SK-MEL-5 (cell line): ENCODE data around the gene AMIGO3. TPM values are rescaled to one million over a fixed set of nuclear protein-coding genes. Genes with fewer than 3 reads are reported as not detected.
"Not testable (repeated sequence)": the region's sequence is repeated elsewhere in the genome, so short reads cannot be mapped to it uniquely, and the experiment has no call there.

Experiments
- DNase-seq: peaks from one replicate; pipeline ENCODE4 v3.0.0-alpha.2; 2016; ENCODE audit warnings: low read depth, low spot score
- in situ Hi-C: cut with HindIII; loops from 2 replicates; pipeline ENCODE4 v1.10.0; 2016; ENCODE audit warnings: low sequenced_read_pairs, high pct_unique_total_duplicates, low pct_unique_long_range_greater_than_20kb
- polyA plus RNA-seq, 2 experiments: library from polyadenylated mRNA; depleted of rRNA; stranded (reverse); fragments of >200 nt; gene quantifications; 2 replicates each; pipeline ENCODE4 v1.2.3, GENCODE V29; 2015
- total RNA-seq: library from RNA; depleted of rRNA; stranded (reverse); fragments of >200 nt; shearing (Covaris generic); gene quantifications from 2 replicates; pipeline ENCODE4 v1.2.3, GENCODE V29; 2014; rRNA removed

Gene AMIGO3
- 0.32 and 0.34 TPM in 2 replicates for total RNA-seq
- polyA plus RNA-seq (2015; cell fraction: cytosol; rRNA removed), result 1.1 and 2.0 TPM in 2 replicates
- 6.6 and 13.3 TPM in 2 replicates for polyA plus RNA-seq (2015; cell fraction: nucleus; rRNA removed)

DNA sequence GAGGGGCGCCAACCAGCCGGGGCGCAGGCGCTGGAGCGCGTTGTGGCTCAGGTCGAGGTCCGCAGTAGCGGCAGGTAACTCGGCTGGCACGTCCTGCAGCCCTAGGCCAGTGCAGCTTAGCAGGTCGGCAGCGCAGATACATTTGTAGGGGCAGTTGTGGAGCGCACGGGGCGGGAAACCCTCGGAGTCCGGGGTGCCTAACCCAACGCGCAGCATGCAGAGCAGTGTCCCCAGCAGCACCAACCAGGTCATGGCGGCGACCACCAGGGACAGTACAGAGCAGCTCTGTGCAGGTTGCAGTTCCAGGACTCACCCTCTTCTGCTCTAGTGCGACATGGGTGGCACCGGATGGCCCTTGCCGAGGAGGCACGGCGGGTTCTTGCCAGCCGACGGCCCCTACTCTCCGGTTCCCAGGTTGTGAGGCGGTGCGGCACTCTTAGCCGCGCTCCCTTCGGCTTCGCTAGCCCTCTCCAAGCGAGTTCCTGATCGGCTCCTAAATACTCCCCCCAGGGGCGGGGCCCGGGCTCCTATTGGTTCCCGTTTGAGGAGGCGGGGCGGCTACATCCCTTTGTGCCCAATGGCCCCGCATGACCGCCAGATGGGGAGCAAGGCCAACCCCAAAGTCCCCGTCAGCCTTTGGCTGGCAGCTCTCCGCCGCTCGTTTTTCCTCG, at the start of gene AMIGO3:
Gene AMIGO3 (minus strand): TSS at position 471 of the 671 bp plus-strand sequence. CDS start 219 bp downstream, at position 252.
- in situ Hi-C loops, result no loop called here
- peak; percentile 88 for DNase-seq

GRCh38 chr3:49763981-49764380, 44.5 kb upstream of the AMIGO3 start:
- in situ Hi-C loops, result no loop called here
- DNase-seq, result no peak

- DNase-seq, result no peak
- in situ Hi-C loops, result no loop called here
These were observed 42.2 kb upstream of the AMIGO3 start for GRCh38 chr3:49761661-49762060.

GRCh38 chr3:49759226-49759625, 39.7 kb upstream of the AMIGO3 start:
- in situ Hi-C loops, result no loop called here
- DNase-seq, result no peak

DNA sequence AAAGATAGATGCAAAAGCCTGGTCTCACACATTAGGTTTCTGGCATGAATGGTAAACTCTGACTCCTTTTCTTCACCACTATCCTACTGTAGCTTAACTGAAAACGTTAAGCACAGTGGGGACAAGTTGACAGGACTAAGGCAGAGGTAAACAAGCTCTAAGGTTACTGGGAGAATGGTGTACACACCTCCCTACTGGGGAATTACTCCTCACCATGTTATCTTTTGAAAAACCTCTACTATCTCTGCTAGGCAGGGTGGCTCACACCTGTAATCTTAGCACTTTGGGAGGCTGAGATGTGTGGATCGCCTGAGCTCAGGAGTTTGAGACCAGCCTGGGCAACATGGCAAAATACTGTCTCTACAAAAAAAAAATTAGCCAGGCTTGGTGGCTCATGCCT, 37.7 kb upstream of the AMIGO3 start:
- DNase-seq, result no peak
- in situ Hi-C loops, result no loop called here

- no peak for DNase-seq
These were observed 36.6 kb upstream of the AMIGO3 start for GRCh38 chr3:49756036-49756435.

GRCh38 chr3:49754536-49754935, 35.1 kb upstream of the AMIGO3 start:
- in situ Hi-C loops, result no loop called here
- DNase-seq, result no peak

More at GRCh38 chr3:49756036-49756435, 36.6 kb upstream of the AMIGO3 start:
- in situ Hi-C loops, result no loop called here

DNA sequence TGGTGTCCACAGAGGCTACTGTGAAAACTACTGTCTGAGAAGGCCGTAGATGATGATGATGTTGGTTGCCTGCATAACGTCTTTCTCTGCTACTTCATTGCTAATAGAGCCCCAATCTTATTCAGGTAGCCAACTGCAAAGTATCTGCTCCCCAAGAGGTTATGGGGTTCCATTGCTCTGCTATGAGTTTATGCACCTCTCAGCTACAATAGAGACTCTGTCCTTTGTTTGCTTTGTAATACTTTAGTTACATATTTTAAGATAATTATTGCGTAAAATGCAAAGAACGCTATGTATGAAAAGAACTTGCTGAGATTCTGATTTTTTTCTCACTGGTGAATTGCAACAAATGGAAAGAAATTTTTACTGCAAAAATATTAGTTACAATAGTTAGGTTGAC, 32.0 kb upstream of the AMIGO3 start:
- no peak for DNase-seq
- in situ Hi-C loops, result no loop called here

DNA sequence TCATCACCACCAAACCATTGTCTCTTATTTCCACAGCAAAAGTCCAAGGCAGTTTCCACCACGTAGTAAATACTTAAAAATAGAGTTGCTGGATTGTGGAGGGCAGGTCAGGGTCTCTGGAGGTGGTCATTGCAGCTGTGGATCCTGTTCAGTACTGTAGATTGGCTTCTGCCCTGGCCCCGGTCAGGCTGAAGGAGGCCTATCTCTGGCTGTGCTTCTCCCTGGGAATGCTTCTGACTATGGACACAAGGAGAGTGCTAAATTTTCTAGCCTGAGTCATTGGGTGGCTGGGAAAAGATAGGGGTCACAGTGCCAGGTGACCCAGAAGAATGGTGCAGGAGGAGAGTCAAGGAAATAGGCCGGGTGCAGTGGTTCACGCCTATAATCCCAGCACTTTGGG, 30.6 kb upstream of the AMIGO3 start:
- in situ Hi-C loops, result no loop called here
- no peak for DNase-seq

DNA sequence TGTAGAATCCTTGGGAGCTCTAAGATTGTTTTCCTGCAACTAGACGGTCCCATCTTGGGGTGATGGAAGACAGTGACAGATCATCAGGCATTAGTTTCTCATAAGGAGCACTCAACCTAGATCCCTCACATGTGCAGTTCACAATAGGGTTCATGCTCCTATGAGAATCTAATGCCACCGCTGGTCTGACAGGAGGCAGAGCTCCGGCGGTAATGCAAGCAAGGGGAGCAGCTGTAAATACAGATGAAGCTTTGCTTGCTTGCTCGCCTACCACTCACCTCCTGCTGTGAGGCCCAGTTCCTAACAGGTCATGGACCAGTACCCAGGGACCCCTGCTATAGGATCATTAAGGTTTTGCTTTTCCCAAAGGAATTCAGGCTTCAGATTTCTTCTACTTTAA, 29.4 kb upstream of the AMIGO3 start:
- DNase-seq, result not testable (repeated sequence)

DNA sequence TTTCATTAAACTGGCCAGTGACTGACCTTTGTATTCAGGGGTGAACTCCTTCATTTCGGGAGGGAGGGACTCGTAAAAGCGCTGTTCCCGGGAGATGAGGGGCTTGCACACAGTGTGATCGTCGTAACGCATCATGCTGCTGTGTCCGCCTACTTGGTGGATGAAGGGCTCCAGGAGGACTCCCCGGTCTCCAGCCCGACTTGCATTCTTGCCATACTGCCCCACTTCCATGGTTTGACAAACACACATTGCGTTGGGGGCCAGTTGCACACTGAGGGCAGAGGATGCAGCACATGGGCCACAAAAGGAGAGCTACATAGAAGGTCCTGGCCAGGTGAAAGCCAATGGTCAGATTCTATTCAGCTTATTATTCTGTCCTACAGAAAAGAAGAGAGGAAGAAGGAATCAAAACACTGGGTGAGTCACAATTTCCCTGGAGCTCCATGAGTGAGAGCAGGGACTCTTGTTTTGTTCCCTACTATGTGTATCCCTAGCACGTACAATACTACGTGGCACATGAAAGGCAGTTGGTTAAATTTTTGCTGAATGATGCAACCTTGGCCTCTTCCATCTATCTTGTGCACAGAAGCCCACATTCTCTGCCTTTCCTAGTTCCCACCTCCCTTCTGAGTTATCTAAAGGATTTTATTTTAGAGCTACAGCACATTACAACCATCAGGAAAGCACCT, 28.5 kb upstream of the AMIGO3 start:
- in situ Hi-C loops, result no loop called here
- no peak for DNase-seq

More for the DNA sequence above, 29.4 kb upstream of the AMIGO3 start:
- in situ Hi-C loops, result not testable (repeated sequence)

DNA sequence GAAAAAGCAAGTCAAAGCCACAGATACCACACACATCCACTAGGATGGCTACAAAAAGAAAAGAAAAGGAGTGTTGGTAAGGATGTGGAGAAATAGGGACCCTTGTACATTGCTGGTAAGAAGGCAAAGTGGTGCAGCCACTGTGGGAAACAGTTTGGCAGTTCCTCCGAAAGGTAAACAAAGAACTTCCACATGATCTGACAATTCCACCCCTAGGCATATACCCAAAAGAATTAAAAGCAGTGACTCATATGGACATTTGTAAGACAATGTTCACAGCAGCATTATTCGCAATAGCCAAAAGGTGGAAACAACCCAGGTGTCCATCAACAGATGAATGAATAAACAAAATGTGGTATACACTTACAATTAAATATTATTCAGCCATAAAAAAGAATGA, 26.5 kb upstream of the AMIGO3 start:
- in situ Hi-C loops, result no loop called here
- no peak for DNase-seq

DNA sequence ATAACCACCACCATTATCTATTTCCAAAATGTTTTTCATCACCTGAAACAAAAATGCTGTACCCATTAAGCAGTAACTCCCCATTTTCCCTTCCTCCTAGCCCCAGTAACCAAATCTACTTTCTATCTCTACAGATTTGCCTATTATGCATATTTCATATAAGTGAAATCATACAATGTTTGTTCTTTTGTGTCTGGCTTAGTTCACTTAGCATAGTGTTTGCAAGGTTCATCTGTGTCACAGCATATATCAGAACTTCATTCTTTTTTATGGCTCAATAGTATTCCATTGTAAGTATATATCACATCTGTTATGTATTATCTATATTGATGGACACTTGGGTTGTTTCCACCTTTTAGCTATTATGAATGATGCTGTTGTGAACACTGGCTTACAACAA, 20.9 kb upstream of the AMIGO3 start:
- in situ Hi-C loops, result no loop called here
- DNase-seq, result no peak

GRCh38 chr3:49738067-49738713, 18.7 kb upstream of the AMIGO3 start:
- DNase-seq, result no peak
- in situ Hi-C loops, result no loop called here

DNA sequence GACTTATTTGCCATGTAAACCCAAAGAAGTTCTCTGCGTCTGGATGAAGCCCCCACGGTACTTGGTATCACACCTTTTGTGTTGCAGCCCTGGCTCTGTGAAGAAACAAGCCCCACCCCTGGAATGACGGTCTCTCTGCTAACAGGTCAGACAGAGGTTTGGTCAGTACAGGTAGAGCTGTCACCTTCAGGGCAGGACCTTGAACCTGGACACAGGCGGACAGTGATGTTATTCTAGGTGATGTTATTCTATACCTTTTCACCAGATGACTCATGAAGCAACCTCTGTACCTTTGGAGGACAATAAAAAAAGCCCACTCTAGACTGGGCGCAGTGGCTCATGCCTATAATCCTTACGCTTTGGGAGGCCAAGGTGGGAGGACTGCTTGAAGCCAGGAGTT, 15.3 kb upstream of the AMIGO3 start:
- in situ Hi-C loops, result no loop called here
- no peak for DNase-seq

GRCh38 chr3:49733551-49733950, 14.1 kb upstream of the AMIGO3 start:
- in situ Hi-C loops, result no loop called here

DNA sequence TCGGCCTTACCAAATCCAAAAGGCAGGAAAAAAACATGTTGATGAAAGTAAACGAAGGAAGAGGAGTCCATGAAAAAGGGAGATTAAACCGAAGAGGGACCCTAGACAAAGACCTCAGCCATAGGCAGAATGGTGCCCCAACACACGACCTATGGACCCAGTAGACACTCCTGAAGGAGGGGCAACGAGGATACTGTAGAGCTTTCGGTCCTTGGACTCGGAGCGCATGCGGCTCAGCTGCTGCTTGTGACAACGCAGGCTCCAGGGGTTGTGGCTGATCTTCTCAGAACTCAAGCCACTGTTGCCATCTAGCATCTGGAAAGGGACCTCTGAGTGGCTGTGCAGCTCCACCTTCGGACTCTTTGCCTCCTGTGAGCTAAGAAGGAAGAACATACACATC, 13.1 kb upstream of the AMIGO3 start:
- no peak for DNase-seq
- in situ Hi-C loops, result no loop called here

More at GRCh38 chr3:49733551-49733950, 14.1 kb upstream of the AMIGO3 start:
- DNase-seq, result no peak

- no peak for DNase-seq
- in situ Hi-C loops, result no loop called here
These were observed 10.6 kb upstream of the AMIGO3 start for GRCh38 chr3:49729966-49730609.
